ENCODE data around the gene MIB2. TPM values are rescaled to one million over a fixed set of nuclear protein-coding genes. Genes with fewer than 3 reads are reported as not detected.

Gene MIB2
- total RNA-seq, 2 experiments from 2014 or later: 37.1 TPM

- CTCF ChIA-PET: no interaction called here
- DNase-seq: no peak
- POLR2A ChIA-PET: no interaction called here
- no peak for ATAC-seq
- Mint-ChIP-seq H3K27ac (no peak overlapping the region), H3K36me3 (ENCODE audit: low read depth) (no peaks in the 10 kb centered on the region), H3K27me3 (no peaks in the 10 kb centered on the region), H3K4me3 (no peak overlapping the region), H3K9me3 (ENCODE audit: low read depth) (no peaks in the 10 kb centered on the region), H3K4me1 (peaks cover under 1% of the 10 kb centered on the region)
- intact Hi-C loops (cut with DNase I, micrococcal nuclease): no loop called here
These were observed 9.4 kb downstream of the MIB2 start for GRCh38 chr1:1624443-1625403.

- H3K9me3 Mint-ChIP-seq (ENCODE audit: low read depth): no peaks in the 10 kb centered on the region
- no peak overlapping the region for H3K27ac Mint-ChIP-seq
- ChIA-PET POLR2A (no interaction called here), CTCF (interaction anchor here (0.6 kb wide), 1 partner anchor 29 kb away, joined by 3 read pairs; no protein-coding TSS in a partner anchor)
- ATAC-seq (no peak), DNase-seq (no peak)
- H3K4me1 Mint-ChIP-seq: peaks cover 5% of the 10 kb centered on the region
- H3K36me3 Mint-ChIP-seq (ENCODE audit: low read depth): peaks cover 2% of the 10 kb centered on the region
- intact Hi-C loops (cut with DNase I, micrococcal nuclease): no loop called here
- H3K4me3 Mint-ChIP-seq: no peak overlapping the region
- peaks cover 2% of the 10 kb centered on the region for H3K27me3 Mint-ChIP-seq
These were observed 10.1 kb downstream of the MIB2 start for GRCh38 chr1:1625404-1625775.

DNA sequence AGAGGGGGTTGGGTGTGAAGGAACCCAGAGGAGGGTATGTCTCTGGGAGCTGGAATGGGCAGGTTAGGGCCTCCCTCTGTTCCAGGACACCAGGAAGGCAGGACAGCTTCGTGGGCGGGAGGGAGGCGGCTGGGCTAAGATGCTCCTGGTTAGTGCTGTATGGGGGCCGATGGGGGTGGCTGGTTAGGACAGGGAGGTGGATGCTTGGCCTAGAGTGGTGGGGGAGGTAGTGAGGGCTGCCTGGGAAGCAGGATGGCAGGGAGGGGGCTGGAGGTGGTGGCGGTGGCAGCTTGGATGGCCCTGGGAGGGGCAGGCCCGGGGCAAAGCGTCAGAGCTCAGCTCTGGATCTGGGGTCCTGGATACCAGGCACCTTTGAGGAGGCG is 10.5 kb downstream of the MIB2 start:
- intact Hi-C loops (cut with DNase I, micrococcal nuclease): no loop called here
- Mint-ChIP-seq H3K9me3 (ENCODE audit: low read depth) (no peaks in the 10 kb centered on the region), H3K27ac (no peak overlapping the region), H3K4me3 (no peak overlapping the region), H3K27me3 (peaks cover 2% of the 10 kb centered on the region), H3K36me3 (ENCODE audit: low read depth) (peaks cover 2% of the 10 kb centered on the region), H3K4me1 (peaks cover 5% of the 10 kb centered on the region)
- DNase-seq (no peak), ATAC-seq (no peak)
- POLR2A ChIA-PET: no interaction called here
- CTCF ChIA-PET: interaction anchor here (0.6 kb wide), 1 partner anchor 29 kb away, joined by 3 read pairs; no protein-coding TSS in a partner anchor

DNA sequence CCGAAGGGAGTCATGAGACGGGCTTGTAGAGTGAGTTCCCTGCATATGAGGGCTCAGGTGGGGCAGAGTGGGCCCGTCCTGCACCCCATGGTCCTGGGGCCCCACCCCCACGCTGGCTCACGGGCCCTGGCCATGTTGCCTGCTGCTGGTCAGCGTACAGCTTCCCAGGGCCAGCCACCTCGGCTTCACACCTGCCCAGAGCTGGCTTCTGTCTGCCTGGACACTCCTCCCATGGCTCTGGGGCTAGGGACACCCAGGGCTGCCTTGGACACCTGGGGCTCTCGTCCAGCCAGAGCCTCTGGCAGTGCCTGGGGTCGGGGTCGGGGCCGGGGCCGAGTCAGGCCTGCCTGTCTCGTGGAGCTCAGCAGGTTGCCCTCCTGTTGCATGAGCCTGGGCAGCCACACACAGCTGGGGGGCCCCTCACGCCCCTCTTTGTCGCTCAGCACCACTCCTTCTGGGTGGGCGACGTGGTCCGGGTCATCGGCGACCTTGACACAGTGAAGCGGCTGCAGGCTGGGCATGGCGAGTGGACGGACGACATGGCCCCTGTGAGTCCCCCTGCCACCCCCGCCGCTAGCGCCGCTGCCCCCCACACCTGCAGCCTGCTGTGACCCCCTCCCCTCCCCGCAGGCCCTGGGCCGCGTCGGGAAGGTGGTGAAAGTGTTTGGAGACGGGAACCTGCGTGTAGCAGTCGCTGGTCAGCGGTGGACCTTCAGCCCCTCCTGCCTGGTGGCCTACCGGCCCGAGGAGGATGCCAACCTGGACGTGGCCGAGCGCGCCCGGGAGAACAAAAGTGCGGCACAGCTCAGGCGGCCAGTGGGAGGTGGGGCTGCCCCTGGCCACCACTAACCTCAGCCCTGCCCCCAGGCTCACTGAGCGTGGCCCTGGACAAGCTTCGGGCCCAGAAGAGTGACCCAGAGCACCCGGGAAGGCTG is 11.2 kb downstream of the MIB2 start:
- no peak for DNase-seq
- peaks cover 3% of the 10 kb centered on the region for H3K27me3 Mint-ChIP-seq
- peaks cover 2% of the 10 kb centered on the region for H3K36me3 Mint-ChIP-seq (ENCODE audit: low read depth)
- ChIA-PET CTCF (interaction anchor here (0.6 kb wide), 1 partner anchor 28 kb away, joined by 3 read pairs; no protein-coding TSS in a partner anchor), POLR2A (interaction anchor here (0.5 kb wide), 1 partner anchor 61 kb away, joined by 4 read pairs; no protein-coding TSS in a partner anchor)
- intact Hi-C loops (cut with DNase I, micrococcal nuclease): no loop called here
- no peak overlapping the region for H3K27ac Mint-ChIP-seq
- H3K9me3 Mint-ChIP-seq (ENCODE audit: low read depth): no peaks in the 10 kb centered on the region
- ATAC-seq: no peak
- no peak overlapping the region for H3K4me3 Mint-ChIP-seq
- H3K4me1 Mint-ChIP-seq: peaks cover 6% of the 10 kb centered on the region

- CTCF ChIA-PET: no interaction called here
- intact Hi-C loops (cut with DNase I, micrococcal nuclease): no loop called here
- POLR2A ChIA-PET: interaction anchor here (0.5 kb wide), 1 partner anchor 60 kb away, joined by 4 read pairs; no protein-coding TSS in a partner anchor
- no peak for DNase-seq
- Mint-ChIP-seq H3K36me3 (ENCODE audit: low read depth) (peaks cover 2% of the 10 kb centered on the region), H3K4me3 (no peak overlapping the region), H3K9me3 (ENCODE audit: low read depth) (no peaks in the 10 kb centered on the region), H3K27me3 (peaks cover 4% of the 10 kb centered on the region), H3K4me1 (peaks cover 7% of the 10 kb centered on the region), H3K27ac (no peak overlapping the region)
- ATAC-seq: no peak
These were observed 12.0 kb downstream of the MIB2 start for GRCh38 chr1:1627261-1627828.

DNA sequence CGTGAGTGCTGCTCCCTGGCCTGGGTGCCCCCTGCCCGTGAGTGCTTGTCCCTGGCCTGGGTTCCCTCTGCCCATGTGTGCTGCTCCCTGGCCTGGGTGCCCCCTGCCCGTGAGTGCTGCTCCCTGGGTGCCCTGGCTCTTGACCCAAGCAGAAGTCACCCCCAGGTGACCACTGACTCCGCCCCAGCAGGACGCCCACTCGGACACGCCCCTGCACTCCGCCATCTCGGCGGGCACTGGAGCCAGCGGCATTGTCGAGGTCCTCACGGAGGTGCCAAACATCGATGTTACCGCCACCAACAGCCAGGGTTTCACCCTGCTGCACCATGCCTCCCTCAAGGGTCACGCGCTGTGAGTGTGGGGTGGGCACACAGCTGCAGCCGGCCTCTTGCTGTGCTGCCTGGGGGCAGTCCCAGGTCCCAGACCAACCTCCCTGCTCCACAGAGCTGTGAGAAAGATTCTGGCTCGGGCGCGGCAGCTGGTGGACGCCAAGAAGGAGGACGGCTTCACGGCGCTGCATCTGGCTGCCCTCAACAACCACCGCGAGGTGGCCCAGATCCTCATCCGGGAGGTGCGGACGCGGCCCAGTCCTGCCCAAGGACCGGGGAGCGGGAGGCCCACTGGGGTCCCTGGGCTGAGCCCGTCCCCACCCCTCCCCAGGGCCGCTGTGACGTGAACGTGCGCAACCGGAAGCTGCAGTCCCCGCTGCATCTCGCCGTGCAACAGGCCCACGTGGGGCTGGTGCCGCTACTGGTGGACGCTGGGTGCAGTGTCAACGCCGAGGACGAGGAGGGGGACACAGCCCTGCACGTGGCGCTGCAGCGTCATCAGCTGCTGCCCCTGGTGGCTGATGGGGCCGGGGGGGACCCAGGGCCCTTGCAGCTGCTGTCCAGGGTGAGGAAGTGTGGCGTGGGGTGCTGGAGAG is 12.8 kb downstream of the MIB2 start:
- ATAC-seq: no peak
- Mint-ChIP-seq H3K4me1 (peaks cover 7% of the 10 kb centered on the region), H3K27ac (no peak overlapping the region), H3K9me3 (ENCODE audit: low read depth) (no peaks in the 10 kb centered on the region), H3K27me3 (peaks cover 4% of the 10 kb centered on the region), H3K4me3 (peak overlapping the region; percentile 38), H3K36me3 (ENCODE audit: low read depth) (peaks cover 2% of the 10 kb centered on the region)
- ChIA-PET CTCF (interaction anchor here (0.8 to 1.1 kb wide), 3 partner anchors 14 to 59 kb away, joined by 3 to 5 read pairs (median 3); no protein-coding TSS in a partner anchor), POLR2A (interaction anchor here (2.5 kb wide), 1 partner anchor 13 kb away, joined by 17 read pairs; the partner anchor contains the start of gene MIB2)
- intact Hi-C loops (cut with DNase I, micrococcal nuclease): no loop called here
- DNase-seq: no peak

- ChIA-PET POLR2A (interaction anchor here (2.5 kb wide), 1 partner anchor 14 kb away, joined by 17 read pairs; the partner anchor contains the start of gene MIB2), CTCF (interaction anchor here (0.6 to 1.6 kb wide), 5 partner anchors 12 to 59 kb away, joined by 3 to 5 read pairs (median 5); no protein-coding TSS in a partner anchor)
- peaks cover 7% of the 10 kb centered on the region for H3K4me1 Mint-ChIP-seq
- peak overlapping the region; percentile 38 for H3K4me3 Mint-ChIP-seq
- DNase-seq (peak; percentile 70), ATAC-seq (peak; percentile 40)
- no peak overlapping the region for H3K27ac Mint-ChIP-seq
- H3K27me3 Mint-ChIP-seq: peaks cover 4% of the 10 kb centered on the region
- H3K36me3 Mint-ChIP-seq (ENCODE audit: low read depth): peaks cover 2% of the 10 kb centered on the region
- intact Hi-C loops (cut with DNase I, micrococcal nuclease): no loop called here
- no peaks in the 10 kb centered on the region for H3K9me3 Mint-ChIP-seq (ENCODE audit: low read depth)
These were observed 13.6 kb downstream of the MIB2 start for GRCh38 chr1:1628754-1629429.

GRCh38 chr1:1629430-1630190 is 14.3 kb downstream of the MIB2 start:
- ATAC-seq (peak; percentile 50), DNase-seq (peak; percentile 77)
- ChIA-PET CTCF (interaction anchor here (0.6 to 1.6 kb wide), 4 partner anchors 12 to 60 kb away, joined by 4 to 5 read pairs (median 5); no protein-coding TSS in a partner anchor), POLR2A (interaction anchor here (2.5 kb wide), 1 partner anchor 15 kb away, joined by 17 read pairs; the partner anchor contains the start of gene MIB2)
- no peak overlapping the region for H3K27ac Mint-ChIP-seq
- no peaks in the 10 kb centered on the region for H3K9me3 Mint-ChIP-seq (ENCODE audit: low read depth)
- H3K27me3 Mint-ChIP-seq: peaks cover 4% of the 10 kb centered on the region
- peaks cover 7% of the 10 kb centered on the region for H3K4me1 Mint-ChIP-seq
- intact Hi-C loops (cut with DNase I, micrococcal nuclease): loop anchor here (1.0 to 5.0 kb wide), 5 partner anchors 14 to 117 kb away; partner anchors contain the start of genes MIB2 (in 2 of the 2), ATAD3A (in 1 of the 2), CDK11B (in 1 of the 2) and SSU72 (in 1 of the 2)
- peak overlapping the region; percentile 66 for H3K4me3 Mint-ChIP-seq
- peaks cover 2% of the 10 kb centered on the region for H3K36me3 Mint-ChIP-seq (ENCODE audit: low read depth)

Data from activated CD4-positive, alpha-beta T cell treated with anti-CD3 and anti-CD28 coated beads for 36 hours (primary cell).